Stimulated activated CD4-positive, alpha-beta T cell treated with anti-CD3 and anti-CD28 coated beads, TNF-alpha, amount 100 ng/mL, for 24 hours (primary cell): ENCODE measurements around the gene SAMD4B.
"Not testable (repeated sequence)": the region's sequence is repeated elsewhere in the genome, so short reads cannot be mapped to it uniquely, and the experiment has no call there.

Experiments used
- DNase-seq, 3 experiments: peaks; one replicate each; pipeline ENCODE4 v3.0.0-alpha.2; 2020; ENCODE audit warnings: low read depth in 3 of 3

SAMD4B gene

GRCh38 chr19:39314016-39314728 is 28.0 kb upstream of the SAMD4B start:
- DNase-seq: no peak

DNA sequence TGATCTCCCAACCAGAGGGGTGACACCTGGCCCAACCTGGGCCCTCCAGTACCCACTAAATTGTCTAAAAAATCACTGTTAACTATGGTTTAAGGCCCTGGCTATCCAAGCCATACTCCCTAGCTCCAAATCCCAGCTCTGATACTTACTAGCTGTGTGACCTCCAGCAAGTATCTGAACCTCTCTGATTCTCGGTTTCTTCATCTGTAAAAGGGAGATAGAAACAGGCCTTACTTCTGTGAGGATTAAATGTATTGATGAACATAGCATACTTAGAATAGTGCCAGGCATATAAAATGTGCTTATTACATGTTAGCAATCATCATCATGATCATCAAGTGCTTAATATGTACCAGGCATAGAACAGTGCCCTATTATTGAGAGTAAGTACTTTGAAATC is 26.3 kb upstream of the SAMD4B start:
- DNase-seq: no peak

DNA sequence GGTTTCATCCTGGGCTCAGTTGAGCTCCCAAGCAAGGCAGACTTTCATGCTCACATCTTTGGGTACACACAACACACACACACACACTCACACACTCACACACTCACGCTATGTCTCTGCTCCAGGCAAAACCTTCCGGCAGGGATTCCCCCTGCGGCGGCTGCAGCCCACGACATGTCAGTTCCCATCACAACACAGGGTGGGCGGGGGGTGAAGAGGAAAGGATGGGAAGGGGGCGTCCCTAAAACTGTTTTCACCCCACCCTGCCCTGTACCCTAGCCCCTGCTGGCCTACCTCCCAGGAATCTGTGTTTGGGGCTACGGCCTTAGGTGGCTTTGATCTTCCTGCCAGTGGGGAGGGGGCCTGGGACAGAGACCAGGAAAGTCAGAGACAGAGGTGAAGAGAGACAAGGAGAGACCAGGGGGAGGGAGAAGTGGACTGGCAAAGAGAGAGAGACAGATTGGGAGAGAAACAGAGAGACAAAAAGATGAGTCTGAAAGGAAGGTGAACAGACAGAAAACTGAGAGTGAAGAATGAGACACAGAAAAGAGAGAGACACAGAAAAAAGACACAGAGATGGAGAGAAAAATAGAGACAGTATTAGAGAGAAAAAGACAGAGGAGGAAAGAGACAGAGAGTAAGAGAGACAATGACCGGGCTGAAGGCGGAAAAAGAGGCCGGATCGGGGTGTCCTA is 25.4 kb upstream of the SAMD4B start:
- DNase-seq: no peak

DNA sequence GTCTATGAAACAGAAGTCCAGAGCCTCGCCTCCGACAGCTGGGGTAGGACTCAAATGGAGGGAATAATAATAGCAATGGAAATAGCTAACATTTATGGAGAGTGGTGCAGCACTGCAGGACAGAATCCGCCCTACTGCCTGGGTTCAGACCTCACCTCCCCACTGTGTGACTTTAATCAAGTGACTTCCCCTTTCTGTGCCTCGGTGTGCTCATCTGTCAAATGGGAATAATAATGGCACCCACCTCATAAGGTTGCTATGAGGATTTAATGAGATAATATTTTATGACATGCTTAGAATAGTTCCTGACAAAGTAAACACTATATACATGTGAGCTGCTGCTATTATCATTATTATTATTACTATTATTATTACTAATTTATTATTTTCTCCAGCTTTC is 24.7 kb upstream of the SAMD4B start:
- no peak for DNase-seq

DNA sequence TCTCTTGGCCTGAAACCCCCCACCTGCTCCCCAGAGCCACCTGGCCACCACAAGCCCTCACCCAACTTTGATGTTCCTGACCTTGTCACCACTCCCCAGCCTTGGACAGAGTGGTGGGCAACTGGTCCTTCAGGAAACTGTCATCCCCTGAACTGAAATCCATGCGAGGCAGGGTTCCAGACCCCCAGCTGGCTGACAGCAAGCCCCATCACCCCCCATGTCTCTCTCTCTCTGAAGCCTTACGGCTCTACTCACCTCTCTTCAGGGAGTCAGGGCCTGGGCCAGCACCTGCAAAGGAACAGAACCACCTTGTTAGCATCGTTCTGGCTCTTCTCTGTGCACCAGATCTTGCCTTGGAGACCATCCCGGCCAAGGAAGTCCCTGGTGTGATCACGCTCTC is 24.1 kb upstream of the SAMD4B start:
- DNase-seq: no peak

DNA sequence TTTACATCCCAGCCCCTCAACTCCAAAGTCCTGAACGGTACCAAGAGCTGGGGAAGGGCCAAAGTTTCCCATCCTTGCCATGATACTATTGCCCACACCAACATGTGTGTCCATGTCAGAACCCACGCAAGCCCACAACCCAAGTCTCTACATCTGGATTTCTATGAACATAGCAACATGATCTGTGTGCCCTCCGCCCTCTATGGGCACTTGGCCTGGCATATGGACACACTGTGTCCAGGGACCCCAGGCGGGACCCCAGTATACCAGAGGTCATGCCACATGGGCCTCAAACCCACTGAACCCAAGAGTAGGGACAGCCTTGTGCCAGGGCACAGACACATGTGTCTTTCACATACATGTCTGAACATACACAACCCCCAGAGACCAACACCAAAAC is 23.5 kb upstream of the SAMD4B start:
- no peak for DNase-seq

- DNase-seq: no peak
Measured at GRCh38 chr19:39319098-39319891, 22.9 kb upstream of the SAMD4B start.

DNA sequence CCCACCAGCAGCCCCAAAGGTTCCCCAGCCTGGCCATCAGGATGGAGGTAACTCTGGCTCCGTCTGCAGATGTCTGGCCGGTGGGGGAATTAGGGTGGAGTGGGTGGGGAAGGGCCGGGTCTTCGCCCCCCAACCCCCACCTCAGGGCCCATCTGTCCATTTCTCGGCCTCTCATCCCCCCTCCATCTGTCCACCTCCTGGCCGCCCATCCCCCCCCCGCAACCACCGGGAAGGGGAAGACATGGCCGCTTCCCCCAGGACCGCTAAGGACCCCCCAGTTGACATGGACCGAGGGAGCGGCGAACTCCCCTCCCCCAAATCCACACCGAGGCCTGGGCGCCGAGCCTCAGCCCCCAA is 22.4 kb upstream of the SAMD4B start:
- no peak for DNase-seq

- no peak for DNase-seq
Measured at GRCh38 chr19:39321117-39321831, 20.9 kb upstream of the SAMD4B start.

- DNase-seq: no peak
Measured at GRCh38 chr19:39321832-39322176, 20.4 kb upstream of the SAMD4B start.

DNA sequence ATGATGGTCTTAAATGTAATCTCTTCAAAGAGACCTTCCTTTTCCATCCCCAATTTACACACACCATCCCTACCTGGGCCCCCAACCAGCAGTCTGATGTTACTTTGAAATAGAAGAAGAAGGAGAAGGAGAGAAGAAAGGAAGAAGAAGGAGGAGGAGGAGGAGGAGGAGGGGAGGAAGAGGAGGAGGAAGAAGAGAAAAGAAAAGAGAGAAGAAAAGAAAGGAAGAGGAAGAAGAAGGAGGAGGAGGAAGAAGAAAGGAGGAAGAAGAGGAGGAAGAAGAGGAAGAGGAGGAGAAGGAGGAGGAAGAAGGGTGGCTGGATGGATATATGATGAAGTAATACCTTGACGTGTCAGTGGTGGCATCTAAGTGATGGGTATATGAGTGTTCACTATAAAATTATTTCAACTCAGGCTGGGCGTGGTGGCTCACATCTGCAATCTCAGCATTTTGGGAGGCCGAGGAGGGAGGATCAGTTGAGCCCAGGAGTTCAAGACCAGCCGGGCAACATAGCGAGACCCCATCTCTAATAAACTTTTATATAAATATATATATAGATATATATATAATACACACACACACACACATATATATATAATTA is 17.9 kb upstream of the SAMD4B start:
- no peak for DNase-seq

DNA sequence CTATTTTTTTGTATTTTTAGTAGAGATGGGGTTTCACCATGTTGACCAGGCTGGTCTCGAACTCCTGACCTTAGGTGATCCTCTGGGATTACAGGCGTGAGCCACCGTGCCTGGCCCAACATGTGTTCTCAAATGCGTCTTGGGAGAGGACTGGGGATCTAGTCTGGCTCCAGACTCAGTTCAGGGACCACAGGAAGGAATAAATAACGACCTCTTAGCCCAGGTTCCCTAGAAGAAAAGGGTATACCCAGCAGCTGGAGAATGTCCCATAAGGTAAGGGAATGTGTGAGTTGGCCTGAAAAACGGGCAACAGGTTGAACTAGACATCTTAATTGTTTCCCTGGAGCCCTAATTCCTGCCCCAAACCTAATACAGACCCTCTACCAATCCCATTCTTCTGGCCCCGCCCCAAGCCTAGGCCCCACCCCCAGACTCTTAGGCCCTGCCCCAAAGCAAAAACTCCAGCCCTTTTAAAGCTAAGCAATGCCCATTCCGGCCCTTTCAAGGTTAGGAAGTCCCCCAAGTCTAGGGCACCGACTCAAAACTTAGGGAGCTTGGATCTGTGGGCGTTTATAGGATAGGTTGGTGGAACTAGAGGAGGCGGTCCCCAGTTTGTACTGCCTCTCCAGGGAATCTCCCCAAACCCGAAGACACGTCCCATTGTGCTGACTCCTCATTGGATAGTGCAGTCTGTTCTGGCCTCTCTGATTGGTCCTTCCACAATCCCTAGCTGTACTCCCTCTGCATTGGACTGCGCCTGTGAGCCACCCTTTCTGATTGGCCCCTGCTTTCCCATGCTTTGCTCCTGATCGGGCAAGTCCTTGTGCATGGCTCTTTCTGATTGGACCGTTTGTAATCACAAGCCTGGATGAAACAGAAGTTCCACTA is 16.2 kb upstream of the SAMD4B start:
- no peak for DNase-seq

DNA sequence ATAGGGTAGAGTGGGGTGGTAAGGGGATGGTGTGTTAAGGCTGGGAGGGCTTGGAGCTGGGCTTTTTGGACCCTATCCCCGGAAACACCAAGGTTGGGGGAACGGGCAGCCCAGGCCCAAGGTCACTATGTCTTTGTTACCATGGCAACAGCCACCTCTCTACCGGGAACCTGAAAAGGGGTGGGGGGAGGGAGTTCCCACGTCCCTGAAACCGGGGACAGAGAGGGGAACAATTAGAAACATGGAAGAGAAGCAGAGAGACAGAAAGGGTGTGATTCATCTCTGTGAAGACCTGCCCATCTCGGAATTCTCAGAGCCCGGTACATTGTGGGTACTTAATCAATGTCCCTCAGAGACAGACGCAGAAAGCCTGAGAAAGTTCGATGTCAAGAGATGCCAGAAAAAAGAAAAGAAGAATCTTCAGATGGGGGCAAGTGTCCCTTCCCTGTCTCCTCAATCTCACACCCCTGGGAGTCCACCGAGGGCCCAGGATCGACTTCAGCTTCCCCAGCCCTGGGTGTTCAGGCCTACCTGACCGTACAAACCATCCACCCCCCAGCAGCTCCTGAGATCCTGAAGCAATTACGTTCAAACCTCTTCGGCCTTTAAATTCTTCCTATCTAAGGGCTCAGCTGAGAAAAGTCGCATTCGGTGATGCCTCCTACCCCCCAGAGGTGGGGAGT is 14.7 kb upstream of the SAMD4B start:
- DNase-seq: no peak

DNA sequence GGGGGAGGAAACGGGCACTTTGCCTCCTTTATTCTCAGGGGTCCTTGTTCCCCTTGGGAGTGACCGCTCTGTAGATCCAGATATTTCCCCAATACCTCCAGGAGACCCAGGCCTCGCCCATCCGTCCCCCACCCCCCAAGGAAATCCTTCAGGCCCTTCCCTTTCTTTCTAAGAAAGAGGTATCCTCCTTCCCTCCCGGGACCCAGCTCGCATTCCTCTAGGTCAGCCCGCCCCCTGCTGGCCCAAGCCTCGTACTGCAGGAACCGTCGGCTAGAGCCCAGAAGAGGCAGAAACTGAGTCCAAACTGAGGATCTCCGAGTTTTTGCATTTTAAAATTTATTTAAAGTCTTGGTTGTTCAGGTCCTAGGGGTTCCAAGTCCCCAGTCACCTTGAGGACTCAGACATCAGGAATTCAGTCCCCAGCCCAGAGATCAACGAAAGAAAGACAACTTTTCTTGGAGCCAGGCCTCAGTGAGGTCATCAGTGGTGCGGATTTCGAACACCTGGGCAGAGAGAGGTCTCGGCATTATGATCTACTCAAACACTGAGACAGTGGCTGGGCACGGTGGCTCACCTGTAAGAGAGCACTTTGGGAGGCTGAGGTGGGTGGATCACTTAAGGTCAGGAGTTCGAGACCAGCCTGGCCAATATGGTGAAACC is 14.0 kb upstream of the SAMD4B start:
- peak; percentile 67 to 79 (median 73) for DNase-seq

GRCh38 chr19:39329948-39330347 is 12.3 kb upstream of the SAMD4B start:
- DNase-seq: no peak

DNA sequence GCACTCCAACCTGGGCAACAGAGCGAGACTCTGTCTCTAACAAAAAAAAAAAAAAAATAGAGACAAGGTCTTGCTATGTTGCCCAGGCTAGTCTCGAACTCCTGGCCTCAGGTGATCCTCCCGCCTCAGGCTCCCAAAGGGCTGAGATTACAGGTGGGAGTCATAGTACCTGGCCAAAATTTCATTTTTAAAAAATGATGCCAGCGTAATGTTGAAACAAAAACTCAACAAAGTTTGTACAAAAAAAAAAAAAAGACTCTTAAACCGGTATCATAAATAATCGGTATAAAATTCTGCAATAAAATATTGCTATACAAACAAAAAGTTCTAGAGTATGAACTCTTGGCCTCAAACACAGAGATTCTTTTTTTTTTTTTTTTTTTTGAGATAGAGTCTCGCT is 9.9 kb upstream of the SAMD4B start:
- DNase-seq: no peak

GRCh38 chr19:39332738-39333137 is 9.5 kb upstream of the SAMD4B start:
- not testable (repeated sequence) for DNase-seq

DNA sequence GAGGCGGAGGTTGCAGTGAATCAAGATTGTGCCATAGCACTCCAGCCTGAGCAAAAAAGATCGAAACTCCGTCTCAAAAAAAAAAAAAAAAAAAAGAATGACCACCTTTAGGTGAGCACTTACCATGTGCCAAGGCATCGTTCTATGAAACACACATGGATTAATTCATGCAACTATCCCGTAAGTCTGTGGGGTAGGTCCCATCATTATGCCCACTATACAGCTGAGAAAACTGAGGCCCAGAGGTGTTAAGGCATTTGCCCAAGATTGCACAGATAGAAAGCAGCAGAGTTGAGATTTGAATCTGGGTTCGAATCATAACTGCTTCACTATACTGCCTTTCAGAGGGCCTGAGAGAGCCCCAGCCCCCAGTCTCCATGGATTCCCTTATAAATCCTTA is 8.7 kb upstream of the SAMD4B start:
- no peak for DNase-seq

DNA sequence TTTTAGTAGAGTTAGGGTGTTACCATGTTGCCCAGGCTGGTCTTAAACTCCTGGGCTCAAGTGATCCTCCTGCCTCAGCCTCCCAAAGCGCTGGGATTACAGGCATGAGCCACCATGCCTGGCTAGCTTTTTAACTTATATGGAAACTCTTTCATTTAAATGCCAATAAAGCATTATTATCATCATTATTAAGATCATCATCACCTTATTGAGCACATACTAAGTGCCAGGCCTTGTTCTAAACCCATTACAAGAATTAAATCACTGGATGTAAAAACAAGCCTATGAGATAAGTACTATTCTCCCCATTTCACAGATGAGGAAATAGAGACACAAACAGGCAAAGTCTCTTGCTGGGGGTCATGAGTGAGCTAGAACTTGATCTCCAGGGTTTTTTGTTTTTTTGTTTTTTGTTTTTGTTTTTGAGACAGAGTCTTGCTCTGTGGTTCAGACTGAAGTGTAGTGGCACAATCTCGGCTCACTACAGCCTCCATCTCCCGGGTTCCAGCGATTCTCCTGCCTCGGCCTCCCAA is 7.7 kb upstream of the SAMD4B start:
- DNase-seq: no peak

GRCh38 chr19:39335168-39335548 is 7.1 kb upstream of the SAMD4B start:
- no peak for DNase-seq
